Neural progenitor cell (in vitro differentiated cells): ENCODE results near the gene CEP78. TPM values are rescaled to one million over a fixed set of nuclear protein-coding genes. Genes with fewer than 3 reads are reported as not detected.

Source experiments
- DNase-seq: peaks from one replicate; pipeline ENCODE4 v3.0.0-alpha.2; 2016; ENCODE audit warnings: low spot score
- H2AFZ ChIP-seq: fragments of 200-600 bp; sonication (generic); replicated peaks from 2 replicates; pipeline ENCODE4 v1.6.1; 2016; ENCODE audit warnings: antibody characterized with exemption
- H3F3A ChIP-seq: fragments of 200-600 bp; sonication (generic); 2 replicates; pipeline ENCODE4 v1.6.1; 2016; ENCODE audit warnings: antibody characterized with exemption, low read depth
- H3K27ac ChIP-seq: fragments of 200-600 bp; sonication (generic); 2 replicates; pipeline ENCODE4 v1.5.1; 2016; ENCODE audit warnings: mild to moderate bottlenecking
- H3K27me3 ChIP-seq: fragments of 200-600 bp; sonication (generic); 2 replicates; pipeline ENCODE4 v1.6.1; 2016; ENCODE audit warnings: mild to moderate bottlenecking, moderate library complexity
- H3K36me3 ChIP-seq: fragments of 200-600 bp; sonication (generic); 2 replicates; pipeline ENCODE4 v1.5.1; 2016
- H3K4me1 ChIP-seq: fragments of 200-600 bp; sonication (generic); 2 replicates; pipeline ENCODE4 v1.6.1; 2016; ENCODE audit warnings: mixed run types
- H3K4me2 ChIP-seq: fragments of 200-600 bp; sonication (generic); 2 replicates; pipeline ENCODE4 v1.6.1; 2016
- H3K4me3 ChIP-seq: fragments of 200-600 bp; sonication (generic); 2 replicates; pipeline ENCODE4 v1.5.1; 2016
- H3K79me2 ChIP-seq: fragments of 200-600 bp; sonication (generic); 2 replicates; pipeline ENCODE4 v1.6.1; 2016; ENCODE audit warnings: low read depth
- H3K9ac ChIP-seq: fragments of 200-600 bp; sonication (generic); 2 replicates; pipeline ENCODE4 v1.6.1; 2016
- H3K9me3 ChIP-seq: fragments of 200-600 bp; sonication (generic); 2 replicates; pipeline ENCODE4 v1.5.1; 2016; ENCODE audit warnings: low read depth
- H4K20me1 ChIP-seq: fragments of 200-600 bp; sonication (generic); 2 replicates; pipeline ENCODE4 v1.6.1; 2016; ENCODE audit warnings: low read depth
- H3K27ac Mint-ChIP-seq: 3 replicates; pipeline ENCODE4 v1.8.0; 2021; ENCODE audit warnings: mixed read lengths
- H3K27me3 Mint-ChIP-seq: 2 replicates; pipeline ENCODE4 v1.8.0; 2022; ENCODE audit warnings: low read depth, mild to moderate bottlenecking, inconsistent platforms, moderate library complexity, mixed read lengths; ENCODE audit not compliant: insufficient read depth
- H3K36me3 Mint-ChIP-seq: 3 replicates; pipeline ENCODE4 v1.8.0; 2021; ENCODE audit warnings: mixed read lengths
- H3K4me1 Mint-ChIP-seq: 3 replicates; pipeline ENCODE4 v1.8.0; 2021; ENCODE audit warnings: mixed read lengths
- H3K4me3 Mint-ChIP-seq: 3 replicates; pipeline ENCODE4 v1.8.0; 2021; ENCODE audit warnings: mild to moderate bottlenecking, moderate library complexity, mixed read lengths
- H3K9me3 Mint-ChIP-seq: 3 replicates; pipeline ENCODE4 v1.8.0; 2020; ENCODE audit warnings: mixed read lengths
- CTCF ChIP-seq: fragments of 200-600 bp; sonication (generic); IDR thresholded peaks from 2 replicates; pipeline ENCODE4 v1.5.1; 2017; ENCODE audit warnings: antibody characterized with exemption, mild to moderate bottlenecking
- EZH2 ChIP-seq: fragments of 200-600 bp; sonication (generic); IDR thresholded peaks from 2 replicates; pipeline ENCODE4 v1.6.1; 2017; ENCODE audit warnings: antibody characterized with exemption, mild to moderate bottlenecking, moderate library complexity
- EZH2phosphoT487 ChIP-seq: fragments of 200-600 bp; sonication (generic); IDR thresholded peaks from 2 replicates; pipeline ENCODE4 v1.6.1; 2017; ENCODE audit warnings: antibody characterized with exemption
- total RNA-seq: library from RNA; depleted of rRNA; stranded (reverse); fragments of >200 nt; gene quantifications from 2 replicates; pipeline ENCODE4 v1.2.3, GENCODE V29; 2015; ENCODE audit warnings: low replicate concordance

CEP78 gene
- total RNA-seq, 1 donor from 2014 or later = 122 TPM

GRCh38 chr9:78213712-78214111 lies 22.2 kb upstream of the CEP78 start:
- no peaks in the 10 kb centered on the region for H3F3A ChIP-seq
- no peaks in the 10 kb centered on the region for H3K9me3 ChIP-seq
- no peaks in the 10 kb centered on the region for H3K9me3 Mint-ChIP-seq
- H3K4me3 Mint-ChIP-seq = no peak overlapping the region
- peak; percentile 23 for DNase-seq
- peaks cover 13% of the 10 kb centered on the region for H3K4me1 ChIP-seq
- no peaks in the 10 kb centered on the region for H3K36me3 Mint-ChIP-seq
- no peaks in the 10 kb centered on the region for H4K20me1 ChIP-seq
- H3K9ac ChIP-seq = no peak overlapping the region
- peaks cover 2% of the 10 kb centered on the region for H3K27me3 Mint-ChIP-seq
- H2AFZ ChIP-seq = peak overlapping the region; percentile 87
- no peaks in the 10 kb centered on the region for H3K79me2 ChIP-seq
- no peaks in the 10 kb centered on the region for H3K36me3 ChIP-seq
- peaks cover 7% of the 10 kb centered on the region for H3K4me1 Mint-ChIP-seq
- no peak overlapping the region for H3K27ac Mint-ChIP-seq
- H3K4me2 ChIP-seq = no peak overlapping the region
- no peak overlapping the region for H3K27ac ChIP-seq
- TF ChIP-seq CTCF (peak; percentile 43), EZH2phosphoT487 (no peak)
- H3K4me3 ChIP-seq = no peak overlapping the region
- H3K27me3 ChIP-seq = no peaks in the 10 kb centered on the region

GRCh38 chr9:78214492-78214891 lies 21.4 kb upstream of the CEP78 start:
- TF ChIP-seq EZH2 (no peak), CTCF (no peak)
- no peaks in the 10 kb centered on the region for H3K9me3 Mint-ChIP-seq
- Histone ChIP-seq H2AFZ (no peak overlapping the region), H3K4me3 (no peak overlapping the region), H3K27ac (no peak overlapping the region), H3K79me2 (no peaks in the 10 kb centered on the region), H3F3A (no peaks in the 10 kb centered on the region), H3K27me3 (no peaks in the 10 kb centered on the region), H3K9me3 (no peaks in the 10 kb centered on the region), H3K4me2 (no peak overlapping the region), H3K9ac (no peak overlapping the region), H3K36me3 (no peaks in the 10 kb centered on the region), H4K20me1 (no peaks in the 10 kb centered on the region), H3K4me1 (peaks cover 13% of the 10 kb centered on the region)
- H3K36me3 Mint-ChIP-seq = no peaks in the 10 kb centered on the region
- peaks cover 2% of the 10 kb centered on the region for H3K27me3 Mint-ChIP-seq
- DNase-seq = no peak
- H3K27ac Mint-ChIP-seq = no peak overlapping the region
- no peak overlapping the region for H3K4me3 Mint-ChIP-seq
- peaks cover 7% of the 10 kb centered on the region for H3K4me1 Mint-ChIP-seq

- Histone ChIP-seq H3K9me3 (no peaks in the 10 kb centered on the region), H3K4me1 (peaks cover 13% of the 10 kb centered on the region), H3K27me3 (no peaks in the 10 kb centered on the region), H3K4me3 (no peak overlapping the region), H3K4me2 (no peak overlapping the region), H3K27ac (no peak overlapping the region), H3K36me3 (no peaks in the 10 kb centered on the region), H3K9ac (no peak overlapping the region), H4K20me1 (no peaks in the 10 kb centered on the region), H3K79me2 (no peaks in the 10 kb centered on the region), H3F3A (no peaks in the 10 kb centered on the region), H2AFZ (no peak overlapping the region)
- no peak overlapping the region for H3K4me3 Mint-ChIP-seq
- peaks cover 6% of the 10 kb centered on the region for H3K4me1 Mint-ChIP-seq
- TF ChIP-seq EZH2 (no peak), EZH2phosphoT487 (no peak), CTCF (no peak)
- H3K9me3 Mint-ChIP-seq = no peaks in the 10 kb centered on the region
- peaks cover 2% of the 10 kb centered on the region for H3K27me3 Mint-ChIP-seq
- no peaks in the 10 kb centered on the region for H3K36me3 Mint-ChIP-seq
- no peak overlapping the region for H3K27ac Mint-ChIP-seq
- no peak for DNase-seq
These were observed 20.2 kb upstream of the CEP78 start for GRCh38 chr9:78215706-78216105.

- Histone ChIP-seq H3K4me3 (no peak overlapping the region), H2AFZ (no peak overlapping the region), H3K4me2 (no peak overlapping the region), H3F3A (no peaks in the 10 kb centered on the region), H3K9ac (no peak overlapping the region), H3K36me3 (no peaks in the 10 kb centered on the region), H3K9me3 (no peaks in the 10 kb centered on the region), H3K27ac (no peak overlapping the region), H3K79me2 (no peaks in the 10 kb centered on the region), H4K20me1 (no peaks in the 10 kb centered on the region), H3K27me3 (no peaks in the 10 kb centered on the region), H3K4me1 (no peaks in the 10 kb centered on the region)
- Mint-ChIP-seq H3K4me3 (no peak overlapping the region), H3K27ac (no peak overlapping the region), H3K9me3 (no peaks in the 10 kb centered on the region), H3K4me1 (no peaks in the 10 kb centered on the region), H3K36me3 (no peaks in the 10 kb centered on the region), H3K27me3 (peaks cover 2% of the 10 kb centered on the region)
- TF ChIP-seq EZH2 (no peak), EZH2phosphoT487 (no peak), CTCF (no peak)
- DNase-seq = no peak
These were observed 17.0 kb upstream of the CEP78 start for GRCh38 chr9:78218890-78219289.
